Activated CD8-positive, alpha-beta memory T cell treated with anti-CD3 and anti-CD28 coated beads for 24 hours (primary cell): Measurements from ENCODE around the gene FLRT1.

Experiments used
- DNase-seq: peaks from one replicate; pipeline ENCODE4 v3.0.0-alpha.2; 2020

Gene FLRT1

DNA sequence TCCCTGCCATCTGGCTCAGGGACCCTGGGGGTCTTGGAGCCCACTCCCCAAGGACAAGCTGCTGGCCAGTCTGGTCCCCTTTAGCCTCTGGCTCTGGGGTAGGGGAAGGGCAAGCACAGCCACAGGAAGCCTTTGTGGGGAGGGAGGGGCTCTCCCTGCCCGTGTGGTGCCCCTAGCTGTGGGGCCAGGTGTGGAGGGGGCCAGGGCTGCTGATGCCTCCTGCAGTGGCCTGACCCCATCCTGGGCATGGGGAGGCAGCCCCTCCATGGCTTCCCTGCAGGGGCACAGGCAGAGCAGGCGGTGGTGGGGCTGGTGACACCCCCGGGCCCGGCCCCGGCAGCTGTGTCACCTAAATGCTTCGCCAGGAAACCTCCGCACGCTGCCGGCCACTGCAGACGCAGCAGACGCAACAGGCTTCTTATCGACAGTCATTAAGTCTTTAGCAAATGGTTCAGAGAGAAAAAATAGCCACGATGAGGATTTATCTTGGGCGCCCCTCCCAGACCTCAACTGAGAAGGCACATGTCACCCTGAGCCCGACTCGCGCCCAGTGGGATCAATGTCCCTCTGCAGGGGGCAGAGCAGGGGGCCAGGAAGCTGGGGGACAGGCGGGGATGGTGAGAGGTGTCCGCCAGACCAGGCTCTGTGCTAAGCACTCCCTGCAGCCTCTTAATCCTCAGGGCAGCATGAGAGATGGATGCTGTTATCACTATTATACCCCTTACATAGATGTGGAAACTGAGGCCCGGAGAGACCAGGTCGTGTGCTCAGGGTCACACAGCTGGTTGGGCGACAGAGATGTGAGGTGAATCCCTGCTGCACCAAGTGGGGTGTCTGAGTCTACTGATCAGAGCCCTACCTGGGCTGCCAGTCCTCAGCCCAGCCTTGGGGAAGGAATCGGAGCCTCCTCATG, 33.9 kb downstream of the FLRT1 start:
- DNase-seq, result no peak

DNA sequence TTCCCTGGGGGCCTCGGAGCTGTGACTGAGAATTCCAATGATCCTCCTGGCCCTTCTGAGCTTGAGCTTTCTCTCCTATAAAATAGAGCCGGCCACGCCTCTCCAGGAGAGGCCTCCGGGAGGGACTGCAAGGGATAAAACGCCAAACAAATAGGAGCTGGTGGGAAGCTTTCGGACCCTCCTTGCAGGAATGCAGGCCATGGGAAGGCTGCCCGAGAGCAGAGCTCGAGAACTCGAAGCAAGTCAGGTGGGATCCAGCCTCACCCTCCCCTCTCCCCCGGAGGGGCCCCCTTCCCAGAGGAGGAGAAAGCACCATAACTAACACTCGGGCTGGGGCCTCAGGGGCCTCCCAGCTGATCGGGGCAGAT, 34.6 kb downstream of the FLRT1 start:
- no peak for DNase-seq

DNA sequence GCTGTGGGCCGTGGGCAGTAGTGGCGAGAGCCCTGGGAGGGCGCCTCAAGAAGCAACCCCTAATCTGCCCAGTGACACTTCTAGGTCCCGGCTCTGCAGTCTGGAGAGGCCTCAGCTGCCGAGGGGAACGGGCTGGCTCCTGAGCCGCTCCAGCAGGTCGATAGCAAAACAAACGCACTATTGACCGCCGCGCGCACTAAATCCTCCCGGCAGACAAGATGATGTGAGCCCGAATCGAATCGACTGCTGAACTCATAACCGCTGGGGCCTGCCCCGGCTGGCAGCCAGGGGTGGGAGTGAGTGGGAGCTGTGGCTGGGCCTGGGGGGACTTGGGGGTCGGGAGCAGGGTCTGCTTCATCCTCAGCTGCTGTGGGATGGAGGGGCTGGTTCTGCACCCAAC, 36.1 kb downstream of the FLRT1 start:
- no peak for DNase-seq

DNA sequence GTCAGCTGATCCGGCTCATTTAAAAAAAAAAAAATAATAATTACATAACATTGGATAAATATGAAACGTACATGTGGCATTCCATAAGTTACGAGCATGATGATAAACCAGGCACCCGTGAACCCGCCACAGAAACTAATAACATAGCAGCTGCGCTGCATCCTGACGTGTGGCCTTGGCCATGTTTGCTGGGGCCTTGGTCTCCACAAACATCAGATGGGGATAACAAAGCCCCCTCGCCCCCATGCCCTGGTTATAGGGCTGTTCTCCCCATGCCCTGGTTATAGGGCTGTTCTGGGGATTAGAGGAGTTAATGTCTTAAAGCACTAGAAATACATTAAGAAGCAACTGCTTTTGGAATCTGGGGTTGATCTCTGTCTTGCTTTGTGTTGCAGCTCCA, 36.7 kb downstream of the FLRT1 start:
- DNase-seq, result no peak

DNA sequence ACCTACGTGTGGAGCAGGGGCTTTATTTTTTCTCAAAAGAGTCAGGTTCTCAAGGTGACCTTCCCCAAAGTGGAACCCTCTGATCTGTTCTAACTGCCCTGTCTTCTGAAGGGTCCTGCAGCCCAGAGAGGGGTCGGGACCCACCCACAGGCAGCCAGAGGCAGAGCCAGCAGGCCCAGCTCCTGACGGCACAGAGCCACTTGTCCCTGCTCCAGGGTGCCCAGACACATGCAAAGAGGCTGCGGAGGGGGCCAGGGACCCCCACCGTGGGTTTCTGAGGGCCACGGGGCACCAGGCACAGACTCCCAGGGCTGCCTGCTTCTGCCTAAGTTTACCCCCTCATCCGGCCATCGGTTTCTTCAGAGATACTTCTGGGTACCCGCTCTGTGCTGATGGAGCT, 37.1 kb downstream of the FLRT1 start:
- DNase-seq, result no peak

DNA sequence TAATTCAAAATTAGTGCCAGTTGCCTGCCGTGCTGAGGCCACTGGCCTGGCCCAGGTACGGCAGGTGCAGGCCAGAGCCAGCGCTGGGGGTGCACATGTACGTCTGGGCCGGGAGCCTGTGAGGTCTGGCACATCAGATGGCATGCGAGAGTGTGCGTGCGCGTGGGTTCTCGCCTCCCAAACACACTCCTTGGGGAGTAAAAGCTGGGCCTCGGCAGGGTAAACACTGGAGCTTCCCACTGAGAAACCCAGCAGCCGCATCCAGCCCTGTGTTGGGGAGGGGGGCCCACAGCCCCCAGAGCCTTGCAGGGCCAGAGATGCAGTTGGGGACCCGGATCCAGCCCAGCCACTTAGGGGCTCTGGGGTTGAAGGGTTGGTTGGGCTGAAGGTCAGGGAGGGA, 37.8 kb downstream of the FLRT1 start:
- DNase-seq, result no peak

DNA sequence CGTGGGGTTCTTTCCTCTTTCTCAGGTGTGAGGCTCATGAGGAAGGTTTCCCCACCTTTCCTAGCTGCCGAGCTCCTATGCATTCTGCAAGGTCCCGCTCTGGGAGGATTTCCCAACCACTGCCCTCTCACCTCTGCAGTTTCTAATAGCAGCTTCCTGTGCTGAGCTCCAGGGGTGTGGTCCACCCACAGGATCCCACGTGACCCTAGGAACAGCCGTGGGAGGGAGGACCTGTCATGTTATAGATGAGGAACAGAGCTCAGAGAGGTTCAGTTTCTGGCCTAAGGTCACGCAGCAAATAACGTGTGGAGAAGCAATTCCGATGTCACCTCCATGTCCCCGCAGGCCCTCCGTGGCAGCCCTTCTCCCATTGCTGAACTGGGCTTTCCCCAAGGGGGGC, 38.5 kb downstream of the FLRT1 start:
- DNase-seq, result no peak

DNA sequence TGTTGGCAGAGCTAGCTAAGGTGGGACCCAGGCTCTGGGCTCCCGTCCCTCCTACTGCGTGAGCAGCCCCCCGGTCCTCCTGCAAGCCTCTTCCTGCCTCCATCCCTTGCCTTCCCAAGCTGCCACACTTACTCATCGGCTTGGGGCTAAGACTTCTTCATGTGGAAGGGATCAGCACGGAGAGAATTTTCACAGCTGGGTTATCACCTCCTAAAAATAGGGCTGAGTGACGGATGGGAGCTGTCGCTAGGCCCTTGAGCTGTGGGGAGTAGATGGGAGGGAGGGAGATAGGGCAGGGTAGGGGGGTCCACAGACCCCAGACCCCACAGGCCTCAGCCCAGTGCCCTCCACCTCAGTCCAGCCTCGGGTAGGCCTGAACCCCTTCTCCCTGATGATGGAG, 41.0 kb downstream of the FLRT1 start:
- no peak for DNase-seq

DNA sequence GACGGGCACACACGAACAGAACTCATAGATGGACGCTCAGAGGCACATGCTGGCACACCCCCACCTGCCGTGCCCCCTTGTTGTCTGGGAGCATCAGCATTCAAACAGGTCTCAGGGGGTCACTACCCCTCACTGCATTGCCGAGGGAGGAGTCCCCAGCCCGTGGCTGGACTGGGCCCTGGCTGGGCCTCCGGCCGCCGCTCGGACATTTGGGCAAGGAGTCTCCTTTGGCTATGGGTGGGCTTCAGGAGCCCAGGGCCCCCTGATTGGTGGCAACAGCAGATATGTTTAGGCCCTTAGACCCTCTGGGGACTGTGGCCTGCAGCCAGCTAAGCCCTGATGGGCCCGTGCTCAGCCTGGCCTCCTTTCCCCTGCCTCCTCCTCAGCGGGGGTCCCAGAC, 41.9 kb downstream of the FLRT1 start:
- no peak for DNase-seq

DNA sequence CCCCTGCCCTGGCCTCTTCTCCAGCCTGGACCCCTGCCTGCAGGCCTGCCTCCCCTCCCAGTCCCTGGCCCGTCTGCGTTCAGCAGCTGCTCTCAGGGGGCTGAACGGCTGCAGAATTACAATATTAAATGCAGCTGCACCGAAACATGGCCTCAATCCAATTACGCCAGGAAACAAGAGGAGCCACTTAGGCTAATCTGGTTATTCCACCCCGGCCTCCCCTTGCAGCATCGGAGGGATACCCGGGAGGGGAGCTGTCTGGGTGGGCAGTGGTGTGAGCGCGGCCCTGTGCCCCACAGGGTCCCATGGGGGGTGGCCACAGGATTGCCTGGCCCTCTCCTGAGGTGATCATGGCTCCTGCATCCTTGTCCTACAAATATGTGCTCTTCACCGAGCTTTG, 42.6 kb downstream of the FLRT1 start:
- no peak for DNase-seq

DNA sequence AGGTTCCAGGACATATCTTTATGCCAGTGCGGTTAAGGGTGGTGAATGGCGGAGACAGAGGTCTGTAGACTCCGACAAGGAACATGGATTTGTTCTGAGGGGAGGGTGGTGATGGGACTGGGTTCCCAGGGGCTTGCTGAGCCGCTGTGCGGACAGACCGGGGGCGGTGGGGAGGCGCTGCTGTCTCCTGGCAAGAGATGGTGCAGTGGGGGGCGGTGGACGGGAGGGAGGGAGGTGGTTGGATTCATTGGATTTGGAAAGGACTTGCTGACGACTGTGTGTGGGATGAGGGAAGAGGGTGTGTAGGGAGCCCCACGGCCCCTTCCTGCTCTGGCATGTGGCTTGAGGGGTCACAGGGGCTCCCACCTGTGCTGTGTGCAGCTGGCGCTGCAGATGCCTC, 43.2 kb downstream of the FLRT1 start:
- DNase-seq, result no peak

DNA sequence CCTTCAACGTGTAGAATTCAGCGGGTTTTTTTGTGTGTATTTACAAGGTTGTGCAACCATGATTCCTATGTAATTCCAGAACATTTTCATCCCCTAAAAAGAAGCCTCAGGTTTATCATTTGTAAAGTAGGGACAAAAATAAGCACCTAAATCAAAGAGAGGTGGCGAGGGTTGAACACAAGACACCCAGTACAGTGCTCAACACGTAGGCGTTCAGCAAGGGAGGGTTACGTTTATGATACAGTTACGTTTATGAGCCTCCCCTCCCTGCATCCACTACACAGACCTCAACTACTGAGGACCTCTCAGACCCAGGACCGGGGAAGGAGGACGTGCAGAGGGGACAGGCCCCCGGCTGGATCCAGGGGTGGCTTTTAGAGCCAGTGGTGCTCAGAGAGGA, 44.7 kb downstream of the FLRT1 start:
- no peak for DNase-seq

DNA sequence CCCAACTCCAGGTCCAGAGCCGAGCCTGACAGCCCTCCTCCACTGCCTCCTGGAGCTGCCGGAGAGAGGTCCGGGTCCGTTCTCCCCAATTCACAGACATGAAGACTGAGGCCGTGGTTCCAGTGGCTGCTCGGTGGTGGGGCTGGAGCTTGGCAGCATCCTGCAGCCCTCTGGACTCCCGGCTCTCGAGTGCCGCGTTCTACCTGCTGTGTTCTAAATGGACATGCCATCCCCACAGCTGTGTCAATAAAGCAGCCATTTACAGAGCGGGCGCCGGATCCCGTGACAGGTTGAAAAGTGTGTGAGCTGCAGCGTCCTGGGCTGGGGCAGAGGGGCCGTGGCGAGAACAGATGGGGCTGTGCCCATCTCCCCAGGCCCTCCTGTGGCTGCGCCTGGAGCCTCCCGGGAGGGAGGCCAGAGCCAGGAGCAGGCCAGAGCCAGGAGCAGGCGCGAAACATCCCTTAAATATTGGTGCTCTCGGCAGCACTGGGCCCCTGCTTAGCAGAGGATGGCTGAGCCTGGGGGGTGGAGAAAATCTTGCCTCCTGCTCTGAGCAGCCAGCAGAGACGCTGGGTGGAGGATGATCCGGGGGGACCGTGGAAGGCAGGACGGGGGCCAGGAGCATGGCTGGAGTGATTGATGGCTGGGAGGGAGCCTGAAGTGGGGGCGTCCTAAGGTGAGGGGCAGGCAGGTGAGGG, 46.2 kb downstream of the FLRT1 start:
- no peak for DNase-seq

DNA sequence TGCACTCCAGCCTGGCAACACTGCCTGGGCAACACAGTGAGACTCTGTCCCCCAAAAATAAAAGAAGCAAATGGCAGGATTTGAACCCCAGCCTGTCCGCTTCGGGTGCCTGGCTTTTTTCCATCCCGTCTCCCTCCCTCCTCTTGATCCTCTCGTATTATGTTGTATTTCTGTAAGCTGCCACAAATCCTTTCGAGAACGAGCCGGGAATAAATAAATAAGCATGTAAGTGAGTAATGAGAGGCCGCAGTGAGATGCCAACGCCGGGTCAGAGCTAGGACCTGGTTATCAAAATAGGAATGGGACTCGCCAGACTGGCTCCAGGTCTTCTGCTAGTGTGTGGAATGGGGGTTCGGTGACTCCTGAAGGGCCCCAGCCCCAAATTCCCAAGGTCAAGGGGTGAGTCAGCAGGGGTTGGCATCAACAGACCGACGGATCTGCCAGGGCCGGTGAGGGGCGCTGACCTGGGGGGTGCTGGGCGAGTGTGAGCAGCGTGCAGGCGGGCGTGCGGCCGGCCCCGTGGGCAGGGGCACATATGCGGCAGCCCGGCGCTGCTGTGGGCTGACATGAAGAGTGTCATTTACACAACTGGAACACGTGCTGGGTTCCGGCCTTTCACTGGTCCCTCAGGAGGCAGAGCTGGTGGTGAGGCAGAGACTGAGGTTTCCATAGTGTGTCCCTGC, 47.8 kb downstream of the FLRT1 start:
- no peak for DNase-seq

DNA sequence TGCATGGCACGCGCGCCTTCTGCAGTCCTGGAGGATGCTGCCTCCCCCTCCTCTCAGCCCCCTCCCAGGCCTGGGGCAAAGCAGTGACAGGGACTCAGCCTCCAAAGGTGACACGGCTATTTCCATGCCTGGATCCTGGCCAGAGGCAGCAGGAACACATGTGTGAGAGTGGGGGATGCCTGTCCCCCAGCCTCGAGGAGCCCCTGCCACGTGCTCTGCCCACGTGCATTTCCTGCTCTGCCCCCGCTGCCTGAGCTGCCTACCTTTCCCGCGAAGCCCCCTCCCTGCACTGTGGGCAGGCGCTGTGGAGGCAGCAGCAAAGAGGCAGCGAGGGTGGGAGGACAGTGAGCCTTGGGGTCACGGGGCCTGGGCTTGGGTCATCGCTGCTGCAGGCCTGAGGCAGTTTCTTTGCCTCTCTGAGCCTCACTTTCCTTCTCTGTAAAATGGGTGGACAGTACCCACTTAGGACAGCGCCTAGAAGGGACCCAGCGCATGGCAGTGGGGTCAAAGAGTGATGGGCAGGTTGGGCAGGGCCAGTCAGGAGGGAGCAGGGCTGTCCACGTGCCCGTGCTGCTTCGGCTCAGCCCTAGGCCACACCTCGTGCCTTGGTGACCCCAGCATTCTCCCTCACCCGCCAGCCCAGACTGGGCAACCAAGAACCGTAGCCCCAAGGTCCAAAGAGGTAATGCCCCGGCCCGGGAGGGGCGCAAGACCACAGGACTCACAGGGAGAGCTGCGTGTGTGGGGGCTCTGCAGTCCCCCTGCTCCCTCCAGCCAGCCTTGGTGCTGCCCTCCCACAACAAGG, 48.6 kb downstream of the FLRT1 start:
- DNase-seq, result no peak

DNA sequence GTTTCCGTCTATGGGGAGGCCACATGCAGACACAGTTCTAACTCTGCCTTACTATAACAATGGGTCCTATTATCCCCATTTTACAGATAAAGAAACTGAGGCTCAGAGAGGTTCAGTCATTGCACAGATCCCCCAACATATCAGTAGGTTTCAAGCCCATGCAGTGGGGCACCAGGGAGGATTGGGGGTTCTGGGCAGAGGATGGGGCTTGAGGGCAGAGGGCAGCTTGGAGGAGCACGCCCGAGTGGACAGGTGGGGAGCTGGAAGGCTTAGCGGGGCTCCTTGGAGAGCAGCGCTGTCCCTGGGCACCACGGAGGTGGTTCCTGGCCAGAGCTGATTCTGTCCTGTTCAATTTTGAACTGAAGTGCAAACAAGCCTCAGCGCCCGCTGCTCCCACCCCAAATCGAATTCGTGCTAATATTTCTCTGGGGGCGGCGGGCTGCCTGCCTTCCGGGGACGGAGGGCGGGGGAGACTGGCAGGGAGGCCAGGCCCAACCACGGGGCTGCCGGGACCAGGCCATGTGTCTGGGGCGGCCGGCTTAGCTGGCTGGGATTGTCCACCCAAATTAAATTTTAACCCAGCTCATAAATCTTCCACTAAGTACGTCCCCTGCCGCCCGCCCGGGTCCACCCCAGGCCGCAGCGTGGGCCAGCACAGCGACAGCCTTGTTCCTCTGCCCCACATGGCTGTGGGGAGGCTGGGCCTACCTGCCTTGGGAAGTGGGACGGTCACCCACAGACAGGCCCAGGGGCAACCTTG, 49.4 kb downstream of the FLRT1 start:
- no peak for DNase-seq
